HEK293 (cell line): ENCODE data around the gene GUCY1B1.

Experiments
- CTCF ChIA-PET: fragments of 350-600 bp; formaldehyde crosslinking; extraction: SDS; loops from one replicate; lab custom pipeline; 2021; ENCODE audit warnings: antibody characterized with exemption; lab: Yijun Ruan, JAX
- POLR2A ChIA-PET: fragments of 300-600 bp; formaldehyde crosslinking; extraction: SDS; loops from one replicate; lab custom pipeline; 2020; ENCODE audit warnings: antibody characterized with exemption, inconsistent platforms; lab: Yijun Ruan, JAX
- H3K27ac ChIP-seq: fragments of 200-500 bp; sonication (Bioruptor generic); 2 replicates; pipeline ENCODE4 v1.5.1; 2014; ENCODE audit warnings: low read depth, low read length, control low read depth, inconsistent platforms; ENCODE audit errors: extremely low read depth
- H3K36me3 ChIP-seq, 2 experiments: fragments of 200-500 bp in 1 of 2; sonication (Bioruptor generic) in 1 of 2; 1 replicate in 1 of 2; 2 replicates in 1 of 2; pipeline ENCODE4 v1.5.1; 2014 to 2017; ENCODE audit warnings: inconsistent platforms in 2 of 2, low read length in 2 of 2; ENCODE audit not compliant: control insufficient read depth in 2 of 2, insufficient read depth in 1 of 2
- H3K4me1 ChIP-seq: fragments of 200-500 bp; sonication (Bioruptor generic); 2 replicates; pipeline ENCODE4 v1.5.1; 2014; ENCODE audit warnings: mild to moderate bottlenecking, low read length, inconsistent platforms; ENCODE audit not compliant: control insufficient read depth, insufficient read depth
- H3K4me3 ChIP-seq: 2 replicates; pipeline ENCODE4 v1.5.1; 2011; ENCODE audit warnings: low read depth, mild to moderate bottlenecking, control low read depth, low read length, moderate library complexity
- H3K9me3 ChIP-seq: fragments of 200-500 bp; sonication (Bioruptor generic); 2 replicates; pipeline ENCODE4 v1.5.1; 2014; ENCODE audit warnings: low read depth, low read length, inconsistent platforms; ENCODE audit not compliant: control insufficient read depth, insufficient read depth
- CTCF ChIP-seq: fragments of 450-650 bp; formaldehyde crosslinking; IDR thresholded peaks from 2 replicates; pipeline ENCODE4 v1.5.1; 2016; ENCODE audit warnings: missing biosample characterization, missing genetic modification characterization
- KLF1 ChIP-seq: fragments of 450-650 bp; formaldehyde crosslinking; IDR thresholded peaks from 2 replicates; pipeline ENCODE4 v1.5.1; 2016; ENCODE audit warnings: missing biosample characterization, missing genetic modification characterization
- KLF16 ChIP-seq: fragments of 450-650 bp; formaldehyde crosslinking; IDR thresholded peaks from 2 replicates; pipeline ENCODE4 v1.5.1; 2017; ENCODE audit warnings: missing biosample characterization, missing genetic modification characterization
- MEIS1 ChIP-seq: sonication (generic); formaldehyde crosslinking; IDR thresholded peaks from 2 replicates; pipeline ENCODE4 v1.8.1; 2022; ENCODE audit warnings: missing genetic modification reagents, mild to moderate bottlenecking, borderline replicate concordance
- SALL2 ChIP-seq: fragments of 450-650 bp; formaldehyde crosslinking; IDR thresholded peaks from 2 replicates; pipeline ENCODE4 v1.5.0; 2017; ENCODE audit warnings: missing biosample characterization, mild to moderate bottlenecking, missing genetic modification characterization, borderline replicate concordance
- SP2 ChIP-seq: fragments of 450-650 bp; formaldehyde crosslinking; IDR thresholded peaks from 2 replicates; pipeline ENCODE4 v1.5.1; 2016; ENCODE audit warnings: missing biosample characterization, missing genetic modification characterization
- ZBTB17 ChIP-seq: fragments of 450-650 bp; formaldehyde crosslinking; IDR thresholded peaks from 2 replicates; pipeline ENCODE4 v1.5.1; 2016; ENCODE audit warnings: missing biosample characterization, missing genetic modification characterization
- ZBTB21 ChIP-seq: fragments of 450-650 bp; formaldehyde crosslinking; IDR thresholded peaks from 2 replicates; pipeline ENCODE4 v1.5.1; 2017; ENCODE audit warnings: missing biosample characterization, missing genetic modification characterization
- ZBTB49 ChIP-seq: fragments of 450-650 bp; formaldehyde crosslinking; IDR thresholded peaks from 2 replicates; pipeline ENCODE4 v1.5.1; 2016; ENCODE audit warnings: missing biosample characterization, missing genetic modification characterization, low read depth
- ZNF133 ChIP-seq: fragments of 450-650 bp; formaldehyde crosslinking; IDR thresholded peaks from 2 replicates; pipeline ENCODE4 v1.5.1; 2016; ENCODE audit warnings: missing biosample characterization, missing genetic modification characterization
- ZNF16 ChIP-seq: fragments of 450-650 bp; formaldehyde crosslinking; IDR thresholded peaks from 2 replicates; pipeline ENCODE4 v1.5.1; 2016; ENCODE audit warnings: low read depth, missing biosample characterization, missing genetic modification characterization
- ZNF214 ChIP-seq: fragments of 450-650 bp; formaldehyde crosslinking; IDR thresholded peaks from 2 replicates; pipeline ENCODE4 v1.5.1; 2017; ENCODE audit warnings: missing biosample characterization, mild to moderate bottlenecking, missing genetic modification characterization, borderline replicate concordance
- ZNF221 ChIP-seq: fragments of 450-650 bp; formaldehyde crosslinking; IDR thresholded peaks from 2 replicates; pipeline ENCODE4 v1.5.1; 2017; ENCODE audit warnings: missing biosample characterization, missing genetic modification characterization, borderline replicate concordance
- ZNF266 ChIP-seq: fragments of 450-650 bp; formaldehyde crosslinking; IDR thresholded peaks from 2 replicates; pipeline ENCODE4 v1.5.1; 2016; ENCODE audit warnings: missing biosample characterization, missing genetic modification characterization, low read depth
- ZNF335 ChIP-seq: fragments of 450-650 bp; formaldehyde crosslinking; conservative IDR thresholded peaks from 2 replicates; pipeline ENCODE4 v1.5.1; 2016; ENCODE audit warnings: missing biosample characterization, missing genetic modification characterization
- ZNF426 ChIP-seq: fragments of 450-650 bp; formaldehyde crosslinking; IDR thresholded peaks from 2 replicates; pipeline ENCODE4 v1.5.1; 2017; ENCODE audit warnings: missing biosample characterization, missing genetic modification characterization, mild to moderate bottlenecking, inconsistent platforms, moderate library complexity
- ZNF433 ChIP-seq: fragments of 450-650 bp; formaldehyde crosslinking; IDR thresholded peaks from 2 replicates; pipeline ENCODE4 v1.5.1; 2016; ENCODE audit warnings: missing biosample characterization, missing genetic modification characterization, low read depth
- ZNF571 ChIP-seq: fragments of 450-650 bp; formaldehyde crosslinking; IDR thresholded peaks from 2 replicates; pipeline ENCODE4 v1.5.0; 2017; ENCODE audit warnings: missing biosample characterization, missing genetic modification characterization
- ZNF621 ChIP-seq: fragments of 450-650 bp; formaldehyde crosslinking; IDR thresholded peaks from 2 replicates; pipeline ENCODE4 v1.5.1; 2017; ENCODE audit warnings: missing biosample characterization, missing genetic modification characterization
- ZNF624 ChIP-seq: fragments of 450-650 bp; formaldehyde crosslinking; IDR thresholded peaks from 2 replicates; pipeline ENCODE4 v1.5.1; 2017; ENCODE audit warnings: missing biosample characterization, missing genetic modification characterization
- ZNF701 ChIP-seq: fragments of 450-650 bp; formaldehyde crosslinking; IDR thresholded peaks from 2 replicates; pipeline ENCODE4 v1.5.1; 2016; ENCODE audit warnings: missing biosample characterization, missing genetic modification characterization
- ZSCAN30 ChIP-seq: fragments of 450-650 bp; IDR thresholded peaks from 2 replicates; pipeline ENCODE4 v1.5.1; 2018; ENCODE audit warnings: missing biosample characterization, mild to moderate bottlenecking, missing genetic modification characterization, moderate library complexity
- TF ChIP-seq, protein P1 (sequence below): fragments of 450-650 bp; formaldehyde crosslinking; IDR thresholded peaks from 2 replicates; pipeline ENCODE4 v1.5.1; 2016; ENCODE audit warnings: missing biosample characterization, missing genetic modification characterization, borderline replicate concordance
- TF ChIP-seq, protein P2 (sequence below): fragments of 450-650 bp; formaldehyde crosslinking; IDR thresholded peaks from 2 replicates; pipeline ENCODE4 v1.5.1; 2016; ENCODE audit warnings: missing biosample characterization, missing genetic modification characterization, borderline replicate concordance
- TF ChIP-seq, protein P3 (sequence below): fragments of 450-650 bp; formaldehyde crosslinking; IDR thresholded peaks from 2 replicates; pipeline ENCODE4 v1.5.1; 2016; ENCODE audit warnings: missing biosample characterization, missing genetic modification characterization
- TF ChIP-seq, protein P4 (sequence below): fragments of 450-650 bp; IDR thresholded peaks from 2 replicates; pipeline ENCODE4 v1.5.1; 2018; ENCODE audit warnings: missing biosample characterization, mild to moderate bottlenecking, missing genetic modification characterization

Gene GUCY1B1

DNA sequence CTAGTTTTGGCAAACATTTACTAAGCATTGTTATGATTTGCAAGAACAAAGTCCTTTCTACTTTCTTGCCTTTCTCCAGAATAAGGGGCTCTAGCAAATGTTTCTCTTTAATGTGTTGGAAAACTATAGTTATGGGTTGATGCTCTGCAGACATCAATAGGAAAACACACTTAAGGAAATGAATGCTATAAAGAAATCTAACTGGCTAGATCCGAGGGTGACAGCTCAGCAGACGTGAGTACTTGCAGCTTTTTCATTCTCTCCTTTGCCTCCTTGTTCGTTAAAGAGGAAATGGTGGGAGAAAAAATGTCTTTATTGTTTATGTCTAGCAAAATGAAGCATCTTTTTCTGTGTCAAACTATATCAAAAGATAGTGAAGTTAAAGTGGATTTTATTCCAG, 6.3 kb downstream of the GUCY1B1 start (continued):
- TF ChIP-seq, protein P1, sequence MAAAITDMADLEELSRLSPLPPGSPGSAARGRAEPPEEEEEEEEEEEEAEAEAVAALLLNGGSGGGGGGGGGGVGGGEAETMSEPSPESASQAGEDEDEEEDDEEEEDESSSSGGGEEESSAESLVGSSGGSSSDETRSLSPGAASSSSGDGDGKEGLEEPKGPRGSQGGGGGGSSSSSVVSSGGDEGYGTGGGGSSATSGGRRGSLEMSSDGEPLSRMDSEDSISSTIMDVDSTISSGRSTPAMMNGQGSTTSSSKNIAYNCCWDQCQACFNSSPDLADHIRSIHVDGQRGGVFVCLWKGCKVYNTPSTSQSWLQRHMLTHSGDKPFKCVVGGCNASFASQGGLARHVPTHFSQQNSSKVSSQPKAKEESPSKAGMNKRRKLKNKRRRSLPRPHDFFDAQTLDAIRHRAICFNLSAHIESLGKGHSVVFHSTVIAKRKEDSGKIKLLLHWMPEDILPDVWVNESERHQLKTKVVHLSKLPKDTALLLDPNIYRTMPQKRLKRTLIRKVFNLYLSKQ = no peak
- no peak for TF ChIP-seq ZNF133 (tag by site-specific recombination)
- TF ChIP-seq KLF1 (tag by site-specific recombination) = no peak
- TF ChIP-seq, protein P2, sequence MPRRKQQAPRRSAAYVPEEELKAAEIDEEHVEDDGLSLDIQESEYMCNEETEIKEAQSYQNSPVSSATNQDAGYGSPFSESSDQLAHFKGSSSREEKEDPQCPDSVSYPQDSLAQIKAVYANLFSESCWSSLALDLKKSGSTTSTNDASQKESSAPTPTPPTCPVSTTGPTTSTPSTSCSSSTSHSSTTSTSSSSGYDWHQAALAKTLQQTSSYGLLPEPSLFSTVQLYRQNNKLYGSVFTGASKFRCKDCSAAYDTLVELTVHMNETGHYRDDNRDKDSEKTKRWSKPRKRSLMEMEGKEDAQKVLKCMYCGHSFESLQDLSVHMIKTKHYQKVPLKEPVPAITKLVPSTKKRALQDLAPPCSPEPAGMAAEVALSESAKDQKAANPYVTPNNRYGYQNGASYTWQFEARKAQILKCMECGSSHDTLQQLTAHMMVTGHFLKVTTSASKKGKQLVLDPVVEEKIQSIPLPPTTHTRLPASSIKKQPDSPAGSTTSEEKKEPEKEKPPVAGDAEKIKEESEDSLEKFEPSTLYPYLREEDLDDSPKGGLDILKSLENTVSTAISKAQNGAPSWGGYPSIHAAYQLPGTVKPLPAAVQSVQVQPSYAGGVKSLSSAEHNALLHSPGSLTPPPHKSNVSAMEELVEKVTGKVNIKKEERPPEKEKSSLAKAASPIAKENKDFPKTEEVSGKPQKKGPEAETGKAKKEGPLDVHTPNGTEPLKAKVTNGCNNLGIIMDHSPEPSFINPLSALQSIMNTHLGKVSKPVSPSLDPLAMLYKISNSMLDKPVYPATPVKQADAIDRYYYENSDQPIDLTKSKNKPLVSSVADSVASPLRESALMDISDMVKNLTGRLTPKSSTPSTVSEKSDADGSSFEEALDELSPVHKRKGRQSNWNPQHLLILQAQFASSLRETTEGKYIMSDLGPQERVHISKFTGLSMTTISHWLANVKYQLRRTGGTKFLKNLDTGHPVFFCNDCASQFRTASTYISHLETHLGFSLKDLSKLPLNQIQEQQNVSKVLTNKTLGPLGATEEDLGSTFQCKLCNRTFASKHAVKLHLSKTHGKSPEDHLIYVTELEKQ (tag by site-specific recombination) = no peak
- TF ChIP-seq ZNF621 (tag by site-specific recombination) = no peak
- TF ChIP-seq ZNF214 (tag by site-specific recombination) = no peak
- no peak for TF ChIP-seq SALL2 (tag by site-specific recombination)
- no peak for TF ChIP-seq SP2
- TF ChIP-seq ZNF571 = no peak
- no peak for TF ChIP-seq ZNF701
- no peak for TF ChIP-seq ZNF624

GRCh38 chr4:155766622-155767021, 7.8 kb downstream of the GUCY1B1 start:
- ChIA-PET CTCF (no interaction called here), POLR2A (no interaction called here)
- H3K27ac ChIP-seq = no peak overlapping the region
- no peaks in the 10 kb centered on the region for H3K9me3 ChIP-seq
- H3K4me1 ChIP-seq = no peaks in the 10 kb centered on the region
- no peak overlapping the region for H3K4me3 ChIP-seq
- TF ChIP-seq ZNF16 (tag by site-specific recombination) = no peak
- no peak for TF ChIP-seq ZBTB17 (tag by site-specific recombination)
- no peak for TF ChIP-seq ZNF266 (tag by site-specific recombination)
- no peak for TF ChIP-seq MEIS1 (CRISPR knock-in tag)
- TF ChIP-seq ZNF433 (tag by site-specific recombination) = no peak
- no peak for TF ChIP-seq ZBTB21 (tag by site-specific recombination)
- TF ChIP-seq ZNF335 = no peak
- TF ChIP-seq, protein P3, sequence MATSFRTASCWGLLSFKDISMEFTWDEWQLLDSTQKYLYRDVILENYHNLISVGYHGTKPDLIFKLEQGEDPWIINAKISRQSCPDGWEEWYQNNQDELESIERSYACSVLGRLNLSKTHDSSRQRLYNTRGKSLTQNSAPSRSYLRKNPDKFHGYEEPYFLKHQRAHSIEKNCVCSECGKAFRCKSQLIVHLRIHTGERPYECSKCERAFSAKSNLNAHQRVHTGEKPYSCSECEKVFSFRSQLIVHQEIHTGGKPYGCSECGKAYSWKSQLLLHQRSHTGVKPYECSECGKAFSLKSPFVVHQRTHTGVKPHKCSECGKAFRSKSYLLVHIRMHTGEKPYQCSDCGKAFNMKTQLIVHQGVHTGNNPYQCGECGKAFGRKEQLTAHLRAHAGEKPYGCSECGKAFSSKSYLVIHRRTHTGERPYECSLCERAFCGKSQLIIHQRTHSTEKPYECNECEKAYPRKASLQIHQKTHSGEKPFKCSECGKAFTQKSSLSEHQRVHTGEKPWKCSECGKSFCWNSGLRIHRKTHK (tag by site-specific recombination) = no peak
- TF ChIP-seq ZNF426 (tag by site-specific recombination) = no peak
- no peak for TF ChIP-seq CTCF (tag by site-specific recombination)
- TF ChIP-seq, protein P4, sequence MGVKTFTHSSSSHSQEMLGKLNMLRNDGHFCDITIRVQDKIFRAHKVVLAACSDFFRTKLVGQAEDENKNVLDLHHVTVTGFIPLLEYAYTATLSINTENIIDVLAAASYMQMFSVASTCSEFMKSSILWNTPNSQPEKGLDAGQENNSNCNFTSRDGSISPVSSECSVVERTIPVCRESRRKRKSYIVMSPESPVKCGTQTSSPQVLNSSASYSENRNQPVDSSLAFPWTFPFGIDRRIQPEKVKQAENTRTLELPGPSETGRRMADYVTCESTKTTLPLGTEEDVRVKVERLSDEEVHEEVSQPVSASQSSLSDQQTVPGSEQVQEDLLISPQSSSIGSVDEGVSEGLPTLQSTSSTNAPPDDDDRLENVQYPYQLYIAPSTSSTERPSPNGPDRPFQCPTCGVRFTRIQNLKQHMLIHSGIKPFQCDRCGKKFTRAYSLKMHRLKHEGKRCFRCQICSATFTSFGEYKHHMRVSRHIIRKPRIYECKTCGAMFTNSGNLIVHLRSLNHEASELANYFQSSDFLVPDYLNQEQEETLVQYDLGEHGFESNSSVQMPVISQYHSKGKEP = no peak
- TF ChIP-seq ZBTB49 (tag by site-specific recombination) = no peak
- no peak for TF ChIP-seq ZSCAN30 (tag by site-specific recombination)
- TF ChIP-seq ZNF221 = no peak
- no peak for TF ChIP-seq SALL2 (tag by site-specific recombination)
- no peak for TF ChIP-seq KLF16
- H3K36me3 ChIP-seq = no peaks in the 10 kb centered on the region
